GM21576 (cell line): Measurements from ENCODE around the gene MAJIN.

Experiments used
- ATAC-seq: cut with Tn5 transposase; IDR thresholded peaks from one replicate; pipeline ENCODE4 v1.9.1; 2021; ENCODE audit warnings: mild to moderate bottlenecking, moderate library complexity; ENCODE audit not compliant: unreplicated experiment

MAJIN gene

GRCh38 chr11:64916040-64916774 lies 55.7 kb downstream of the MAJIN start:
- ATAC-seq = no peak

GRCh38 chr11:64915376-64915887 lies 56.5 kb downstream of the MAJIN start:
- no peak for ATAC-seq

DNA sequence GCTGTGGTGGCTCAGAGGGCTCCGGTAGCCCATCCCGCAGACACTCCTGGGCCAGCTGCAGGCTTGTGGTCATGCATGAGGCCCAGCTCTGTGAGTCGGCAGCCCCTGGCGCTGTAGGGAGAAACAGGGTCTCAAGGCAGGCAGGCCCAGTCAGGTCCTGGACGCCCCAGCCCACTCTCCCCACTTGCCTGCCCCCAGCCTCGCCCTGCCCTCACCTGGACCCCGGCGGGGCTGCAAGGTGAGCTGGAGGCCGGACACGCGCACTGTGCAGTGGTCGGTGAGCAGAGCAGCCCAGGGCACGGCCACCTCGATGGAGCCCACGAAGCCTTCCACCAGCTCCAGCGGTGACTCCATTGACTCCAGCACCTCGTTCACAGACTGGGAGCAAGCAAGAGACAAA lies 57.8 kb downstream of the MAJIN start:
- ATAC-seq = no peak

DNA sequence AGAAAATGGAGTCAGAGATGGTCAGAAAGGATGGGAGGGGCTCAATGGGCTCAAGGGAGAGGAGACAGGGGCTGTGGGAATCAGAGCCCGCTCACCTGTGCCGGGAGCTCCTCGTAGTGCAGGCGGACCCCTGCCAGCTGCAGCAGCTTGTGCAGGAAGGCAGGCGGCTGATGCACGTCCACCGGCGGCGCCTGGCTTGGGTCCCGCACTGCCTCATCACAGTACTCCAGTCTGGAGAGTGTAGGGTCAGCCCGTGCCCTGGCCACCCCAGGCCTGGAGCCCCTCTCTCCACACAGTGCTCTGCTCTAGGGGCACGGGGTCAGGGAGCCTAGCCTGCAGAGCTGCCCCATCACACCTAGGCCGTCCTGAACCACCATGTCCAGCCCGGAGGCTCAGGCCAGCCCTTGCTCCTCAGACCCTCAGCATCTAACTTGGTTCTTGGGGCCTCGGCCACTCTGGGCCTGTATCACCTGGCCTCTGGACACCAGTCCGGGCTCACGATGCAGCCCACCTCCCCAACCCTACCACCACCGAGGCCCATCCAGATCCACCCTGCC lies 58.7 kb downstream of the MAJIN start:
- ATAC-seq = no peak

- no peak for ATAC-seq
Observed at GRCh38 chr11:64911689-64912088, 60.2 kb downstream of the MAJIN start.

DNA sequence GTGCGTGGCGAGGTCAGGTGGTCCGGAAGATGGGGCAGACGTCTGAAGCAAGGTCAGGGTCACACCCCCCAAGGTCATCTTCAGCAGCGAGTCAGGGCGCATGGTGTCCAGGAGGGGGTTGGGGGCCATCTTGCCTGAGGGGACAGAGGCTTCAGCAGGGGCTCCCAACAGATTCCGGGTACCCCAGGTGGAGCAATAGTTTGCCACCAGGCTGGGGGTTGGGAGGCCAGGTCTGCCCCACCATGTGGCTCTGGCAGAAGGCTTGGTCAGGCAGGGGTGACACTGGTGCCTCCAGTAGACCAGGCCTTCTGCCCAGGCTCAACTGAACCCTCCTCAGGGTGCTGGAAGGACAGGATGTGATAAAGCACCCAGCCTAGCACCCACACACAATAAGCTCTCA lies 60.8 kb downstream of the MAJIN start:
- ATAC-seq = no peak

GRCh38 chr11:64910451-64911093 lies 61.3 kb downstream of the MAJIN start:
- no peak for ATAC-seq

- no peak for ATAC-seq
Observed at GRCh38 chr11:64909653-64910343, 62.1 kb downstream of the MAJIN start.

DNA sequence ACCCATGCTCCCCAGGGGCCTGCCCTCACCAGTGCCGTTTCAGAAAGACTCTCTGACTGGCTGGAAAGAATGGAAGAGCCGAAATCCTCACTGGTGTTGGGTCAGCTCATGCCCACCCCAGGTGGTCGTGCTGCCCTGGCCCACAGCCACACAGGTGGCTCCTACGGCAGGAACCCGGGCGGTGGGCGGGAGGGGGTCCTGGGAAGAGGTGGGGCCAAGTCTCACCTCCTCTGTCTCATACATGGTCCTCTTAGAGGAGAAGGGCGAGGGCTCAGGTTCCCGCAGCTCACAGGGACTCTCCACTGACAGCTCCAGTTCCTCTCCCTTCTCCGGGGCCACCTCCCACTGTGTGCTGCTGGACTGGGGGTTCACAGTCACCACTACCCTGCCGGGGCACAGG lies 63.1 kb downstream of the MAJIN start:
- ATAC-seq = no peak

GRCh38 chr11:64906314-64906635 lies 65.6 kb downstream of the MAJIN start:
- no peak for ATAC-seq

- ATAC-seq = no peak
Observed at GRCh38 chr11:64905516-64906313, 66.2 kb downstream of the MAJIN start.

DNA sequence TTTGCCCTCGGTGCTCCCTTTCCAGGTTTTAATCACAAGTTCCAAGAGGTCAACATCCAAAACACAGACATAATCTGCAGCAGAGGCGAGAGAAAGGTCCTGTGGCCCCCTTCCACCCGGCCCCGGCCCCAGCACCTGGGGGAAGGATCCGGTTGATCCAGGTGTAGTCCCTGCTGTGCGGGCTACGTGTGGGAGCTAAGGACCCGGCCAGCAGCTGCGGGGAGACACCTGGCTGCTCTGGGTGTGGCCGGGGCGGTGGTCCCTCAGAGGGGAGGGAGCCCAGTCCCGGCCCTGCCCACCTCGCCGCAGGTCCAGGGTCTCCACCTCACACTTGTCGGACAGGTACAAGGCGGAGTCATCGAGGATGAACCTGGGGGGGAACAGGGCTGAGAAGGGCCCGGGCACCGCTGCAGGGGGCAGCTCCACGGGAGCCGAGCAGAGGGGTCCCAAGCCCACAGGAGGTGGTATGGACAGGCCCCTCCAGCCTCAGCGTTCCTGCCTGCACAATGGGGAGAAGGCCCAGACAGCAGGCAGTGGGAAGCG lies 68.5 kb downstream of the MAJIN start:
- ATAC-seq = no peak

- ATAC-seq = no peak
Observed at GRCh38 chr11:64902102-64902900, 69.6 kb downstream of the MAJIN start.

DNA sequence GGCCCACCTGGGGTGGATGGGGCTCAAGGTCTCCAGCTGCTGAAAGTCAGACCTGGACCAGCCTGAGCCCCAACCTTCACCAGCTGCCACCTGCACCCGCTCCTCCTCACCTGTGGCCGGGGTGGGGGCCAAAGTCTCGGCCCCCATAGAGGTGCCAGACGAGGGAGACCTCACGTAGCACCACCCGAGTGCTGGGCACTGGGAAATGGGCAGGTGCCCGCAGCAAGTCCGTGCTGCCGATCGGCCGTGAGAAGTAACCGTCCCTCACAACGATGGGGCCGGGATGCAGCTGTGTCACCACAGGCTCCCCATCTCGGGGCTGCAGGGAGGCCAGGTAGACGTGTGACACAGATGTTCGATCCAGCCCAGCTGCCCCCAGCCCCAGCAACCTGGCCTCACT lies 71.1 kb downstream of the MAJIN start:
- ATAC-seq = no peak

DNA sequence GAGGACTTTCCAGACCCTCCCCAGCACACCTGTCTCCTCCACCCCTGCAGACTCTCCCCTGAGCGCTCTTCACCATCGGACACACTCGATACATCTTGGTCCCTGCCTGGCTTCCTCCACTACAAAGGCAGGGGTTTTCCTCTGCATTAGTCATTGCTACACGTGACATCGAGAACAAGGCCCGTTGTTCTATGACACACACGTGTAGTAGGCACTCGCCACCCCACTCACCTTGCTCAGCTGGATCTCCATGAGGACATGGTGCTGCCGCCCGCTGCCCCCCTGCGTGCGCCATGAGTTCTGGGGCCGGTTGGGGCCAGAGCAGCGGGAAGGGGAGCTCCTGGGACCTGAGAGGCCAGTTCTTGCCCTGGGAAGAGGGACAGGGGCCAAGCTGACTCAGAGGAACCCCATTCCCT lies 71.6 kb downstream of the MAJIN start:
- ATAC-seq = no peak

DNA sequence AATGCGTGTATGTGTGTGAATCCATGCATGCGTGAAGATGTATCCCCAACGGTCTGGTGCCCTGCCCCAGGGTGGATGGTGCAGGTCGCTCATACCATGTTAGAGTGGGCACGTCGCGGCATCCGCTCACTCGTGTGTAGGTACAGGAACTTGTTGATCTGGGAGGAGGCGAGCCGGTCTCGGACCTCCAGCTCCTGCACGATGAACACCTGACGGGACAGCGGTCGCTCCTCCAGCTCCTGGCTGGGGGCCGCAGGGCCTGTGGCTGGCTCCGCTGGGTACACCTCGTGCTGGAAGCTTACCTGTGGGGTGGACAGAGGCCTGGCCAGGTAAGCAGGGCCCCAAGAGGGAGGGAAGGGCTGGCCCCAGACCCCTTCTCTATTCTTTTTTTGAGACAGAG lies 73.4 kb downstream of the MAJIN start:
- no peak for ATAC-seq

- no peak for ATAC-seq
Observed at GRCh38 chr11:64898076-64898445, 73.8 kb downstream of the MAJIN start.

GRCh38 chr11:64897381-64898075 lies 74.4 kb downstream of the MAJIN start:
- no peak for ATAC-seq

DNA sequence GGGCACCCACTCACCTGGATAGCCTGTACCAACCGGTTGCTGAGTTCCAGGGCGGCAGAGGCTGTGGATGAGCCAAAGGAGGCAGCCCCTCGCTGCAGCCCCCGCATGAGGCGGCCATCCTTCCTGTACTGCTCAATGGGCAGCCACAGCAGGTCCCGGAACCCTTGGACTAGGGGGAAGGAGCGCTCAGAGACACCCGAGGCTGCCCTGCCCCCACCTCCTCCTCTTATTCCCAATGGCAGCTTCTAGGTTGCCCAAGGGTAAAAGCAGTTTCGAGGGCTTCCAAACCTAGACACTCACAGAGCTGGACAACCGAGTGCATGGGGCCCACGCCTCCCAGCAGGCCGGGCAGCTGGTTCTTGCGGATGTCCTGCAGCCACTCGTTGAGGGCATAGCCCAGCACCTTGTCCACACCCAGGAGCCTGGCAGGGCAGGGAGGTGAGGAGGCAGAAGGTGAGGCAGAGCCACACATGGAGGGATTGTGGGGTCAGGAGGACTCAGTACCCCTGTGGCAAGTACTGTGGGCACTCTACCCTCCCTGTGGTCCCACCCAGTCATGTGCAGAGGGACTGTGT lies 75.4 kb downstream of the MAJIN start:
- no peak for ATAC-seq
